Osteoblast (primary cell): ENCODE measurements around the gene CDYL. TPM values are rescaled to one million over a fixed set of nuclear protein-coding genes. Genes with fewer than 3 reads are reported as not detected.

Experiments
- DNase-seq: peaks from one replicate; pipeline ENCODE4 v3.0.0; 2011; ENCODE audit warnings: low spot score, mixed read lengths; ENCODE audit not compliant: insufficient read length; ENCODE audit errors: missing footprints
- H2AFZ ChIP-seq: 2 replicates; pipeline ENCODE4 v1.6.0; 2011; ENCODE audit warnings: mild to moderate bottlenecking, low read length
- H3K27ac ChIP-seq: 2 replicates; pipeline ENCODE4 v1.5.1; 2011; ENCODE audit warnings: mild to moderate bottlenecking, low read depth, low read length, moderate library complexity
- H3K27me3 ChIP-seq: 2 replicates; pipeline ENCODE4 v1.6.0; 2012; ENCODE audit warnings: mild to moderate bottlenecking, control low read depth, inconsistent platforms, low read length, moderate library complexity; ENCODE audit not compliant: insufficient read depth
- H3K36me3 ChIP-seq: 2 replicates; pipeline ENCODE4 v1.5.1; 2011; ENCODE audit warnings: mild to moderate bottlenecking, low read length, control low read depth, moderate library complexity; ENCODE audit not compliant: insufficient read depth
- H3K4me1 ChIP-seq: 2 replicates; pipeline ENCODE4 v1.5.1; 2011; ENCODE audit warnings: mild to moderate bottlenecking, low read length, control low read depth, moderate library complexity; ENCODE audit not compliant: insufficient read depth
- H3K4me2 ChIP-seq: 2 replicates; pipeline ENCODE4 v1.6.0; 2011; ENCODE audit warnings: mild to moderate bottlenecking, low read length; ENCODE audit not compliant: insufficient read depth
- H3K4me3 ChIP-seq: fragments of 200-600 bp; sonication (generic); 3 replicates; pipeline ENCODE4 v1.5.1; 2012; ENCODE audit warnings: mild to moderate bottlenecking, low read length, inconsistent platforms; ENCODE audit not compliant: insufficient read depth
- H3K79me2 ChIP-seq: 2 replicates; pipeline ENCODE4 v1.6.0; 2012; ENCODE audit warnings: mild to moderate bottlenecking, low read length, control low read depth, inconsistent platforms; ENCODE audit not compliant: insufficient read depth
- H3K9me3 ChIP-seq: 2 replicates; pipeline ENCODE4 v1.5.1; 2011; ENCODE audit warnings: low read depth, low read length, control low read depth
- H4K20me1 ChIP-seq: 2 replicates; pipeline ENCODE4 v1.6.0; 2012; ENCODE audit warnings: mild to moderate bottlenecking, low read length, control low read depth; ENCODE audit not compliant: insufficient read depth
- total RNA-seq: library from RNA; depleted of rRNA; stranded (reverse); fragments of >200 nt; gene quantifications from 2 replicates; pipeline ENCODE4 v1.2.3, GENCODE V29; 2012
- TF ChIP-seq, protein P1 (sequence below): IDR thresholded peaks from 2 replicates; pipeline ENCODE4 v1.5.1; 2011; ENCODE audit warnings: mild to moderate bottlenecking, low read depth, low read length, moderate library complexity; ENCODE audit errors: extremely low read depth

Gene CDYL
- total RNA-seq, 1 donor, result 106 TPM

DNA sequence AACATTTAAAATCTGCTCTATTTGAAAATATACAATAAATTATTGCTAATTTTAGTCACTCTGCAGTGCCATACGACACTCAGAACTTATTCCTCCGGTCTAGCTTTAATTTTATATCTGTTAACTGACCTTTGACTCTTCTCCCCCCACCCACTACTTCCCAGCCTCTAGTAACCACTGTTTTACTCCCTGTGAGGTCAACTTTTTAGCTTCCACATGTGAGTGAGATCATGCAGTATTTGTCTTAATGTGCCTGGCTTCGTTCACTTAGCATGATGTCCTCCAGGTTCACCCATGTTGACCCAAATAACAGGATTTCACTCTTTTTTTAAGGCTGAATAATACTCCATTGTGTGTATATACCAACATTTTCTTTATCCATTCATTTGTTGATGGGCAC is 146.9 kb downstream of the CDYL start:
- no peaks in the 10 kb centered on the region for H4K20me1 ChIP-seq
- no peaks in the 10 kb centered on the region for H3K9me3 ChIP-seq
- TF ChIP-seq, protein P1, sequence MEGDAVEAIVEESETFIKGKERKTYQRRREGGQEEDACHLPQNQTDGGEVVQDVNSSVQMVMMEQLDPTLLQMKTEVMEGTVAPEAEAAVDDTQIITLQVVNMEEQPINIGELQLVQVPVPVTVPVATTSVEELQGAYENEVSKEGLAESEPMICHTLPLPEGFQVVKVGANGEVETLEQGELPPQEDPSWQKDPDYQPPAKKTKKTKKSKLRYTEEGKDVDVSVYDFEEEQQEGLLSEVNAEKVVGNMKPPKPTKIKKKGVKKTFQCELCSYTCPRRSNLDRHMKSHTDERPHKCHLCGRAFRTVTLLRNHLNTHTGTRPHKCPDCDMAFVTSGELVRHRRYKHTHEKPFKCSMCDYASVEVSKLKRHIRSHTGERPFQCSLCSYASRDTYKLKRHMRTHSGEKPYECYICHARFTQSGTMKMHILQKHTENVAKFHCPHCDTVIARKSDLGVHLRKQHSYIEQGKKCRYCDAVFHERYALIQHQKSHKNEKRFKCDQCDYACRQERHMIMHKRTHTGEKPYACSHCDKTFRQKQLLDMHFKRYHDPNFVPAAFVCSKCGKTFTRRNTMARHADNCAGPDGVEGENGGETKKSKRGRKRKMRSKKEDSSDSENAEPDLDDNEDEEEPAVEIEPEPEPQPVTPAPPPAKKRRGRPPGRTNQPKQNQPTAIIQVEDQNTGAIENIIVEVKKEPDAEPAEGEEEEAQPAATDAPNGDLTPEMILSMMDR, result no peak
- no peak overlapping the region for H3K4me2 ChIP-seq
- no peak overlapping the region for H2AFZ ChIP-seq
- H3K27me3 ChIP-seq, result no peaks in the 10 kb centered on the region
- DNase-seq, result no peak
- H3K27ac ChIP-seq, result no peak overlapping the region
- H3K4me3 ChIP-seq, result no peak overlapping the region
- H3K4me1 ChIP-seq, result no peaks in the 10 kb centered on the region
- no peaks in the 10 kb centered on the region for H3K36me3 ChIP-seq
- peaks cover 10% of the 10 kb centered on the region for H3K79me2 ChIP-seq

DNA sequence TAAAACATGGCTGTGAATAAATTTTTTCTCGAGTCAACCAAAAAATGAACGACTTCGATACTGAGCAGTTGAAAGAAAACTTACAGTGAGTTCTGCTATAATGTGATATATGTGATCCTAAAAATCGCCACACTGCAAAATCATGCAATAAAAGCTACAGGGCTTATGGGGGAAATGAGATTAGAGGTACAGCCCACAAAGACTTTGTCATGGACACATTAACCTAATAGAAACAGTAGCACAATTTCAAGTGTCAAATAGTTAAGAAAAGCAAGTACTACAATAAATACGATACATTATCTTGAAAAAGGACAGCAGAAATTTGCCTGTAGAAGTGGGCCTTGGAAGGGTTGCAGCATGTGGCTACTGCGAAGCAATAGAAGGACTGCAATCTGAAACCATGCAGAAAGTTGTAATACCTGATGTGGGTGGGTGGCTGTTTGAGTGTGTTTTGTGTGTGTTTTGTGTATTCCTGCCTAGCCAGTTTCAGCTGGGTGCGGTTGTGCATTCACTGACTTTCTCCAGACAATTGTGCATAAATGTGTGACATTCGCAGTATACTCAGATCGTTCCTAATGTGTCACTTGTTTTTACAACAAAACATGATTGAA is 148.6 kb downstream of the CDYL start:
- H3K4me1 ChIP-seq, result peaks cover 8% of the 10 kb centered on the region
- no peak overlapping the region for H2AFZ ChIP-seq
- no peak for DNase-seq
- H3K4me2 ChIP-seq, result no peak overlapping the region
- no peak overlapping the region for H3K27ac ChIP-seq
- H3K27me3 ChIP-seq, result no peaks in the 10 kb centered on the region
- H3K9me3 ChIP-seq, result no peaks in the 10 kb centered on the region
- TF ChIP-seq, protein P1, result no peak
- no peaks in the 10 kb centered on the region for H3K36me3 ChIP-seq
- H3K4me3 ChIP-seq, result no peak overlapping the region
- peaks cover 8% of the 10 kb centered on the region for H4K20me1 ChIP-seq
- H3K79me2 ChIP-seq, result peaks cover 18% of the 10 kb centered on the region

DNA sequence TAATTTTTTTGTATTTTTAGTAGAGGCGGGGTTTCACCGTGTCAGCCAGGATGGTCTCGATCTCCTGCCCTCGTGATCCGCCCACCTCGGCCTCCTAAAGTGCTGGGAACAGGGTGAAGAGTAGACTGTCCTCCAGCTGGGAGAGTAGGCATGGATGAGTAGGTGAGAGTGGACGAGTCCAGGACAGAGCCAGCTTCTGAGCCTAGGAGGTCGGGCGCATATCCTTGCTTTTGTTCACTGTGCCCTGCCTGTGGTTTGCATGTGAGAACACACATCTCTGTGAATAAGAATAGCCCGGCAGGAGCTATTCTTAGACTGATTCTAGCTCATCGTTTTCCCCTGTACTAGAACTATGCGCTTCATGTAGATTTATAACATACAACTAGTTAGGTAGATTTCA is 149.4 kb downstream of the CDYL start:
- no peaks in the 10 kb centered on the region for H3K9me3 ChIP-seq

DNA sequence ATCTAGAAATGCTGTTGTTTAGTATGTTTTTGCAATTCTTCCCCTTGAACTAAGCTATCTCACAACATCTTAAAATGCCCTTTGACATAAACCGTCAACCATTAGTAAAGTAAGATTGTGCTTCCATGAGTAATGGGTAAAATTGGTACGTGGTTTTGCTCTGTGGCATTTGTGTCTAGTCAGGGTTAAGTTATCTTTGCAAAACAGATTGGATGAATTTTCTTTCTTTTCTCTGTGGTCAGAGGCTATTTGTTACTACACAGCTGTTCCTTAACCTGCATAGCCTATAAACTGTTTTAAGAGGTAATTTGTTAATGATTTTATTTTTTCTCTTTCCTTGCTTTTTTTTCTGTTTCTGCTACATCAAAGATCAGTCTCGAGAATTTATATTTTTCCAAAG is 152.2 kb downstream of the CDYL start:
- H3K36me3 ChIP-seq, result no peaks in the 10 kb centered on the region
- H4K20me1 ChIP-seq, result peaks cover 25% of the 10 kb centered on the region
- no peak overlapping the region for H3K27ac ChIP-seq

More for the DNA sequence above, 149.4 kb downstream of the CDYL start:
- Histone ChIP-seq H3K4me2 (no peak overlapping the region), H3K4me3 (no peak overlapping the region), H3K27ac (no peak overlapping the region), H3K36me3 (no peaks in the 10 kb centered on the region), H2AFZ (no peak overlapping the region), H3K27me3 (no peaks in the 10 kb centered on the region), H3K79me2 (peaks cover 26% of the 10 kb centered on the region), H3K4me1 (peaks cover 8% of the 10 kb centered on the region), H4K20me1 (peaks cover 14% of the 10 kb centered on the region)
- TF ChIP-seq, protein P1, result no peak
- DNase-seq, result no peak

More for the DNA sequence above, 152.2 kb downstream of the CDYL start:
- no peaks in the 10 kb centered on the region for H3K9me3 ChIP-seq
- peaks cover 51% of the 10 kb centered on the region for H3K79me2 ChIP-seq
- no peaks in the 10 kb centered on the region for H3K27me3 ChIP-seq
- H3K4me1 ChIP-seq, result peaks cover 8% of the 10 kb centered on the region
- TF ChIP-seq, protein P1, result no peak
- H3K4me2 ChIP-seq, result no peak overlapping the region
- H3K4me3 ChIP-seq, result no peak overlapping the region
- no peak overlapping the region for H2AFZ ChIP-seq
- DNase-seq, result no peak
